HCT116 (cell line): ENCODE measurements around the gene FAM131A. TPM values are rescaled to one million over a fixed set of nuclear protein-coding genes. Genes with fewer than 3 reads are reported as not detected.

ENCODE experiments used
- ATAC-seq: fragments of 200-7000 bp; cut with Tn5 transposase; 2 replicates; pipeline ENCODE4 v1.9.1; 2020; ENCODE audit warnings: mild to moderate bottlenecking, moderate library complexity
- BruUV-seq: library from RNA; stranded (reverse); fragments of 400-500 nt; replicated peaks from 2 replicates; lab custom pipeline; 2021; lab: Mats Ljungman, UMichigan
- CTCF ChIA-PET: fragments of 300-600 bp; sonication (Branson Sonifier 250); formaldehyde crosslinking; loops from one replicate; lab custom pipeline; 2021; ENCODE audit warnings: antibody characterized with exemption; lab: Charles Lee
- POLR2A ChIA-PET: fragments of 300-600, 350-600 bp; sonication (Branson Sonifier 250); formaldehyde crosslinking; loops from one replicate; lab custom pipeline; 2021; ENCODE audit warnings: antibody characterized with exemption; lab: Charles Lee
- RAD21 ChIA-PET, 2 experiments: fragments of 300-600 bp; sonication (Branson Sonifier 250); formaldehyde crosslinking; loops; one replicate each; lab custom pipeline; 2023; ENCODE audit warnings: low total read pairs in 2 of 2; ENCODE audit not compliant: uncharacterized antibody in 2 of 2, unreplicated experiment in 2 of 2, low non-redundant PET in 1 of 2; lab: Charles Lee
- DNase-seq: peaks from one replicate; pipeline ENCODE4 v3.0.0-alpha.2; 2010; ENCODE audit warnings: low read depth, low spot score
- H2AFZ ChIP-seq: fragments of 200-600 bp; shearing (Covaris generic), sonication (generic); 2 replicates; pipeline ENCODE4 v1.6.1; 2017; ENCODE audit warnings: low read depth, mixed run types, mixed read lengths, antibody characterized with exemption, low read length; ENCODE audit not compliant: poor library complexity, severe bottlenecking
- H3K27ac ChIP-seq: 2 replicates; pipeline ENCODE4 v1.5.1; 2012; ENCODE audit warnings: low read depth, low read length
- H3K27me3 ChIP-seq: fragments of 200-600 bp; sonication (generic); 2 replicates; pipeline ENCODE4 v1.6.1; 2016; ENCODE audit warnings: mixed run types, low read length, mixed read lengths; ENCODE audit not compliant: insufficient read depth
- H3K36me3 ChIP-seq, 2 experiments: fragments of 200-500 bp in 1 of 2; fragments of 200-600 bp in 1 of 2; sonication (Bioruptor generic) in 1 of 2; sonication (generic) in 1 of 2; 2 replicates each; pipeline versions ENCODE4 v1.5.1 to v1.6.1; 2014 to 2016; ENCODE audit warnings: low read length in 2 of 2, inconsistent platforms in 1 of 2, mixed read lengths in 1 of 2, mixed run types in 1 of 2; ENCODE audit not compliant: insufficient read depth in 2 of 2, control insufficient read depth in 1 of 2
- H3K4me1 ChIP-seq, 2 experiments: fragments of 200-600 bp in 1 of 2; sonication (generic) in 1 of 2; 2 replicates each; pipeline versions ENCODE4 v1.5.1 to v1.6.1; 2012 to 2017; ENCODE audit warnings: low read length in 2 of 2, inconsistent platforms in 1 of 2, mild to moderate bottlenecking in 1 of 2, mixed read lengths in 1 of 2, mixed run types in 1 of 2, moderate library complexity in 1 of 2; ENCODE audit not compliant: insufficient read depth in 2 of 2, control insufficient read depth in 1 of 2
- H3K4me2 ChIP-seq: fragments of 200-600 bp; sonication (generic); 2 replicates; pipeline ENCODE4 v1.6.1; 2017; ENCODE audit warnings: mixed run types, low read length, mixed read lengths
- H3K4me3 ChIP-seq, 2 experiments: fragments of 200-600 bp in 1 of 2; sonication (generic) in 1 of 2; replicated peaks in 1 of 2; 2 replicates each; pipeline ENCODE4 v1.5.1; 2011 to 2016; ENCODE audit warnings: low read length in 2 of 2, control low read depth in 1 of 2, low read depth in 1 of 2, mild to moderate bottlenecking in 1 of 2, mixed read lengths in 1 of 2, mixed run types in 1 of 2
- H3K79me2 ChIP-seq: fragments of 200-600 bp; sonication (generic); 2 replicates; pipeline ENCODE4 v1.6.1; 2017; ENCODE audit warnings: mild to moderate bottlenecking, mixed run types, low read length, moderate library complexity, mixed read lengths; ENCODE audit not compliant: insufficient read depth
- H3K9ac ChIP-seq: fragments of 200-600 bp; sonication (generic); 2 replicates; pipeline ENCODE4 v1.6.1; 2016; ENCODE audit warnings: low read length, mixed read lengths
- H3K9me2 ChIP-seq: fragments of 200-600 bp; sonication (generic), shearing (Covaris generic); 2 replicates; pipeline ENCODE4 v1.6.1; 2017; ENCODE audit warnings: mixed run types, mild to moderate bottlenecking, moderate library complexity; ENCODE audit not compliant: insufficient read depth
- H3K9me3 ChIP-seq, 2 experiments: fragments of 200-500 bp in 1 of 2; fragments of 200-600 bp in 1 of 2; sonication (Bioruptor generic) in 1 of 2; sonication (generic) in 1 of 2; 2 replicates each; pipeline ENCODE4 v1.6.1; 2014 to 2017; ENCODE audit warnings: low read length in 2 of 2, mixed read lengths in 2 of 2, inconsistent platforms in 1 of 2, low read depth in 1 of 2, mild to moderate bottlenecking in 1 of 2, mixed run types in 1 of 2, moderate library complexity in 1 of 2; ENCODE audit not compliant: control insufficient read depth in 1 of 2, insufficient read depth in 1 of 2
- H4K20me1 ChIP-seq: fragments of 200-600 bp; sonication (generic), shearing (Covaris generic); 2 replicates; pipeline ENCODE4 v1.6.1; 2017; ENCODE audit warnings: mixed run types, mild to moderate bottlenecking, moderate library complexity; ENCODE audit not compliant: insufficient read depth
- POLR2AphosphoS5 ChIP-seq: IDR thresholded peaks from 2 replicates; pipeline ENCODE4 v1.6.1; 2011; ENCODE audit warnings: mild to moderate bottlenecking, low read depth, low read length, moderate library complexity
- RAD21 ChIP-seq: IDR thresholded peaks from 2 replicates; pipeline ENCODE4 v1.6.1; 2012; ENCODE audit warnings: low read depth, mild to moderate bottlenecking
- SIN3A ChIP-seq: IDR thresholded peaks from 2 replicates; pipeline ENCODE4 v1.6.1; 2012; ENCODE audit warnings: low read depth
- ZNF274 ChIP-seq: fragments of 200-500 bp; sonication (Bioruptor generic); IDR thresholded peaks from 2 replicates; pipeline ENCODE4 v1.6.1; 2014; ENCODE audit warnings: mild to moderate bottlenecking, low read depth, low read length, inconsistent platforms
- intact Hi-C: fragments of 100-400 bp; cut with micrococcal nuclease; formaldehyde crosslinking; loops from 2 replicates; pipeline ENCODE4 v1.10.0; 2022
- total RNA-seq: library from RNA; stranded (reverse); gene quantifications from one replicate; pipeline ENCODE4 v1.2.1, GENCODE V29; 2021; ENCODE audit not compliant: unreplicated experiment
- TF ChIP-seq, protein P1 (sequence below), 3 experiments: fragments of 200-600 bp in 1 of 3; sonication (generic) in 1 of 3; IDR thresholded peaks in 2 of 3; conservative IDR thresholded peaks in 1 of 3; 2 replicates each; pipeline ENCODE4 v1.5.1; 2012 to 2017; ENCODE audit warnings: low read depth in 2 of 3, low read length in 2 of 3, antibody characterized with exemption in 1 of 3, borderline replicate concordance in 1 of 3, control low read depth in 1 of 3, mild to moderate bottlenecking in 1 of 3, mixed read lengths in 1 of 3, mixed run types in 1 of 3, moderate library complexity in 1 of 3; ENCODE audit not compliant: insufficient read depth in 1 of 3

The FAM131A gene
- total RNA-seq, 1 experiment from 2014 or later: 17.8 TPM

DNA sequence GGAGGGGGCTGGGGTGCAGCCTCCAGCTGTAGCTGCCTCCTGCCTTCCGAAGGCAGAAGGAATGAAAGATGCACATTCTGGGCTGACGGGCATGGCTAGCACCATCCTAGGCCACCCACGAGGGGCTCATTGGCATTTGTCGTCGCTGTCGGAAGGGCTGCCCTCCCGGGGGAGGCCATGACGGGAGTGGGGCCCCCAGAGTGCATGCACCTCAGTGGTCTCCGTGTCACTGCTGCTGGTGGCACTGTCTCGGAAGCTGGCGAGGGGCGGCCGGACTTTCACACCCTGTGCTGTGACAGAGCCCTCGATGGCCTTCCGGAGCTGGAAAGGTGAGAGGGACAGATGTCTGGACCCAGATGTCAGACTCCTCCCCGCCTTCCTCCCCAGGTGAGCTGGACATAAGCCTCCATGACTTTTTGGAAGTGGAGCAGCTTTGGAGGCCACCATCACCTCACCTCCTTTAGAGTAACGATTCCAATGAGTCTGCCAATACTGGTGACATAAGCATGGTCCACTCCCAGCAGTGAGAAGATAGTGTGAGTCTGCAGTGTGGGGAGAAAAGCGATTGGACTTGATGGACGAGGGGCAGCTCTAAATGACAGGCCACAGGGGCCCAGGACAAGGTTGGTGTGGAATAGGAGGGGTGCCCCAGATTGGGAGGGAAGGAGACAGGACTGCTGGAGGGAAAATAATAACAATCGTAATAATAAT lies 9.2 kb downstream of the FAM131A start:
- ATAC-seq (no peak), DNase-seq (no peak)
- Histone ChIP-seq H3K36me3 (peaks cover 5 to 9% of the 10 kb centered on the region in 2 experiments; a peak in 2 of 4 replicates), H4K20me1 (no peaks in the 10 kb centered on the region), H3K27me3 (no peaks in the 10 kb centered on the region), H3K9me2 (no peaks in the 10 kb centered on the region), H2AFZ (no peak overlapping the region), H3K79me2 (no peaks in the 10 kb centered on the region), H3K9me3 (no peaks in the 10 kb centered on the region), H3K9ac (no peak overlapping the region), H3K27ac (0 out of 2 replicates have a peak overlapping the region, but pooled peaks have one; percentile 40), H3K4me3 (no peak overlapping the region), H3K4me1 (peaks cover 9 to 14% of the 10 kb centered on the region in 2 experiments), H3K4me2 (0 out of 2 replicates have a peak overlapping the region, but pooled peaks have one; percentile 25)
- intact Hi-C loops: no loop called here
- POLR2A ChIA-PET: interaction anchor here (1.3 kb wide), 1 partner anchor 12 kb away, joined by 4 read pairs; no protein-coding TSS in a partner anchor
- TF ChIP-seq SIN3A (no peak), ZNF274 (no peak)
- TF ChIP-seq, protein P1, sequence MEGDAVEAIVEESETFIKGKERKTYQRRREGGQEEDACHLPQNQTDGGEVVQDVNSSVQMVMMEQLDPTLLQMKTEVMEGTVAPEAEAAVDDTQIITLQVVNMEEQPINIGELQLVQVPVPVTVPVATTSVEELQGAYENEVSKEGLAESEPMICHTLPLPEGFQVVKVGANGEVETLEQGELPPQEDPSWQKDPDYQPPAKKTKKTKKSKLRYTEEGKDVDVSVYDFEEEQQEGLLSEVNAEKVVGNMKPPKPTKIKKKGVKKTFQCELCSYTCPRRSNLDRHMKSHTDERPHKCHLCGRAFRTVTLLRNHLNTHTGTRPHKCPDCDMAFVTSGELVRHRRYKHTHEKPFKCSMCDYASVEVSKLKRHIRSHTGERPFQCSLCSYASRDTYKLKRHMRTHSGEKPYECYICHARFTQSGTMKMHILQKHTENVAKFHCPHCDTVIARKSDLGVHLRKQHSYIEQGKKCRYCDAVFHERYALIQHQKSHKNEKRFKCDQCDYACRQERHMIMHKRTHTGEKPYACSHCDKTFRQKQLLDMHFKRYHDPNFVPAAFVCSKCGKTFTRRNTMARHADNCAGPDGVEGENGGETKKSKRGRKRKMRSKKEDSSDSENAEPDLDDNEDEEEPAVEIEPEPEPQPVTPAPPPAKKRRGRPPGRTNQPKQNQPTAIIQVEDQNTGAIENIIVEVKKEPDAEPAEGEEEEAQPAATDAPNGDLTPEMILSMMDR (IDR thresholded peaks at IDR 0.05 in 2 of 3, conservative IDR thresholded peaks at IDR 0.05 in 1 of 3; ENCODE audit: borderline replicate concordance in 1 of 3, insufficient read depth in 1 of 3, low read depth in 2 of 3, low read length in 2 of 3): no peak
- CTCF ChIA-PET: no interaction called here
- RAD21 ChIA-PET: no interaction called here
- BruUV-seq: no TSS peak

DNA sequence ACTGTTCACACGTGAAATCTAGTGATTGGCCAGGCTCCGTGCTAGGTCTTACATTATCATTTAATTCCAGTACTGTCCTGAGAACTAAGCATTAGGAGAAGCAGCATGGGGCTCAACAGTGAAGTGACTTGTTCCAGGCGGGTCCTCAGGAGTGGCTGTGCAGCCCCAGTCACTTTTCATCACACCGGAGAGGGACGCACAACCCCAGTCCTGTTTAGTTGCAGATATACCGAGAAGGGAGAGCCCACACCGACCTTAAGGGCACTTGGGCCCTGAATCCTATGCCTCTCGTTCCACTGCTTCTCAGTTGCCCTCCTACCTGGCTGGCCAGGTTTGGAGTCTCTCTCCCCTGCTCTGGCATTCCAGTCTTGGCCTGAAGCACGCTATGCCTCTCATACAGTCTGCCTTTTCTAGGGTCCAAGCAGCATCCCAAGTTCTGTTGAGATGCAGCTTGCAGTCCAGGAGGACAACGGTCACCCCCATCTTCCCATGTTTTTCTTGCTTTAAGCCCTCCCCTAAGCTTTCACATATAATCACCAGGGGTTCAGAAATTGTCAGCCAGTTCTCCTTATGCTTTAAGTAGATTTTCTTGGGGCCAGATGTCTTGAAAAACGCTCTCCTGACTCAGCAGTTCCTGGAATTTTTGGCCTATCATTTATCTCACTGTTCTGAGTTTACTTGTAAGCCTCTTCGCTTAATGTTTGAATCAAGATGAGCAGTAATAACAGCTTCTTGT lies 10.1 kb downstream of the FAM131A start:
- DNase-seq: no peak
- intact Hi-C loops: no loop called here
- CTCF ChIA-PET: no interaction called here
- peaks cover 5 to 12% of the 10 kb centered on the region in 2 experiments; a peak in 2 of 4 replicates for H3K36me3 ChIP-seq
- H3K4me1 ChIP-seq: peaks cover 9 to 14% of the 10 kb centered on the region in 2 experiments
- TSS peak; percentile 24 for BruUV-seq
- H3K9me2 ChIP-seq: no peaks in the 10 kb centered on the region
- no peaks in the 10 kb centered on the region for H3K79me2 ChIP-seq
- no peak overlapping the region for H2AFZ ChIP-seq
- 0 out of 2 replicates have a peak, but pooled peaks have one; percentile 17 for TF ChIP-seq POLR2AphosphoS5
- no peak for TF ChIP-seq RAD21
- H3K27me3 ChIP-seq: no peaks in the 10 kb centered on the region
- no peak overlapping the region for H3K4me2 ChIP-seq
- RAD21 ChIA-PET: no interaction called here
- H3K4me3 ChIP-seq: no peak overlapping the region
- H4K20me1 ChIP-seq: no peaks in the 10 kb centered on the region
- POLR2A ChIA-PET: no interaction called here
- ATAC-seq: no peak
- no peak overlapping the region for H3K9ac ChIP-seq
- no peak overlapping the region for H3K27ac ChIP-seq
- H3K9me3 ChIP-seq: no peaks in the 10 kb centered on the region
